22Rv1 (cell line): ENCODE measurements around the gene ZNF469.

ENCODE experiments used
- ZFX ChIP-seq: fragments of 450-650 bp; IDR thresholded peaks from 2 replicates; pipeline ENCODE4 v1.6.1; 2017; ENCODE audit warnings: antibody characterized with exemption, borderline replicate concordance
- TF ChIP-seq, protein P1 (sequence below): fragments of 450-650 bp; IDR thresholded peaks from 2 replicates; pipeline ENCODE4 v1.5.1; 2017; ENCODE audit warnings: mild to moderate bottlenecking

DNA sequence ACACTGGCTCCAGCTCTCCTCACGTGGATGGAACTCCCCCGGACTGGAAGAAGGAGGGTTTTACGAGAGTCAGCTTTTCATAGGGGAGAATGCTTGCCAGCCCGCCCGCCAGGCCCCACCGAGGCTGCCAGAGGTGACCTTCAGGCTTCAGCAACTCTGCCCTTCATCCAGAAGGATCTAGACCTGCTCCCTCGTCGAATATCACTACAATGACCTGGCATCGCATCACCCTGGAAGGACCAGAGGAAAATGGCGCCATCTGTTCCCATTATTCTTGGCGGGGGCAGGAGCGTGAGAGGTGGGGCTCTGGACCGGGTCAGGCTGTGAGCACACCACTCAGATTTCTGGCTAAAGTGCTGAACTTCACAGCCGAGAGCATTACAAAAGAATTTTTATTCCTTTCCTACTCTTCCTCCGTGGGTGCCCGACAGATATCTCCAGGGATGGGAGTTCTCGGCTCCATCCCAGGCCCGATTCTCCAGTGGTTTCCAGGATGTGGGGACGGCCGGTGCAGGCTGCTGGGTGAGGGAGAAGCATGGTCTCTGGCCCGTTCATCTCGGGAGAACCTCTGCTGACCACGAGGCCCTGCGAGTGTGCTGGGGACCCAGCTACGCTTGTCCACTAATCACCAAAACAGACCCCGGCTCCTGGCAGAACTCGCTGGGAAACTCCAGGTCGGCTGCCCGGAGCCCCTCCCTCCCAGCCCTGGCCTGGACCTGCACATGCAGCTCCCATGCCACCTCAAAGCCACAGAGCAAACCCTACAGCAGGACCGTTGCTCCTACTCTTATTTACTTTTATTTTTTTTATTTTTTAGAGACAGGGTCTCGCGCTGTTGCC is 36.8 kb upstream of the ZNF469 start:
- TF ChIP-seq, protein P1, sequence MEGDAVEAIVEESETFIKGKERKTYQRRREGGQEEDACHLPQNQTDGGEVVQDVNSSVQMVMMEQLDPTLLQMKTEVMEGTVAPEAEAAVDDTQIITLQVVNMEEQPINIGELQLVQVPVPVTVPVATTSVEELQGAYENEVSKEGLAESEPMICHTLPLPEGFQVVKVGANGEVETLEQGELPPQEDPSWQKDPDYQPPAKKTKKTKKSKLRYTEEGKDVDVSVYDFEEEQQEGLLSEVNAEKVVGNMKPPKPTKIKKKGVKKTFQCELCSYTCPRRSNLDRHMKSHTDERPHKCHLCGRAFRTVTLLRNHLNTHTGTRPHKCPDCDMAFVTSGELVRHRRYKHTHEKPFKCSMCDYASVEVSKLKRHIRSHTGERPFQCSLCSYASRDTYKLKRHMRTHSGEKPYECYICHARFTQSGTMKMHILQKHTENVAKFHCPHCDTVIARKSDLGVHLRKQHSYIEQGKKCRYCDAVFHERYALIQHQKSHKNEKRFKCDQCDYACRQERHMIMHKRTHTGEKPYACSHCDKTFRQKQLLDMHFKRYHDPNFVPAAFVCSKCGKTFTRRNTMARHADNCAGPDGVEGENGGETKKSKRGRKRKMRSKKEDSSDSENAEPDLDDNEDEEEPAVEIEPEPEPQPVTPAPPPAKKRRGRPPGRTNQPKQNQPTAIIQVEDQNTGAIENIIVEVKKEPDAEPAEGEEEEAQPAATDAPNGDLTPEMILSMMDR: no peak
- no peak for TF ChIP-seq ZFX
